D721Med (cell line): ENCODE data around the gene PCNX2.
A peak's percentile ranks its signal among the peaks of the same experiment; 100 is the strongest.

ENCODE experiments used
- DNase-seq: peaks from one replicate; pipeline ENCODE4 v3.0.0; 2011; ENCODE audit warnings: low spot score; ENCODE audit not compliant: insufficient read length
- FAIRE-seq: peaks from 2 replicates; lab custom pipeline; 2011; peaks lifted over from hg19 to GRCh38; lab: Jason Lieb, UNC
- TF ChIP-seq, protein P1 (sequence below): IDR thresholded peaks from 2 replicates; pipeline ENCODE4 v1.5.1; 2012; ENCODE audit warnings: mild to moderate bottlenecking, control low read depth; ENCODE audit not compliant: insufficient read depth; ENCODE audit errors: missing control alignments

Gene PCNX2

DNA sequence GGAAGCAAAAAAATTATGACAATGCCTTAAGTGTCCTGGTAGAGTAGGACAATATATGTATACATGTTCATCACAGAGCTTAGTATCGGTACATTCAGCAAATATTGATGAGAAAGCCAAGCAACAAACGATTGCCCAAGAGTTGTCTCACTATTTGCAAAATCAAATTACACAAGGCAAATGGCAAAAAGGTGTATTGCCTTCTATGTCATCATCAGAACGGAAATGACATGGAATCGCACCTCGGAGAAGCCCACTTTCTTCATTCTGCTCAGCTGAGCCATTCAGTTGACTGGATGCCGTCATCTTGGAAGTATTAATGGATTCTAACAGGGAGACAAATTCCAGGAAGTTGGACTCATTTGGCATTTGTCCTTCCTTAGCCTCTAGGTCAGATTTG lies 37.7 kb downstream of the PCNX2 start:
- DNase-seq, result no peak
- no peak for FAIRE-seq
- TF ChIP-seq, protein P1, sequence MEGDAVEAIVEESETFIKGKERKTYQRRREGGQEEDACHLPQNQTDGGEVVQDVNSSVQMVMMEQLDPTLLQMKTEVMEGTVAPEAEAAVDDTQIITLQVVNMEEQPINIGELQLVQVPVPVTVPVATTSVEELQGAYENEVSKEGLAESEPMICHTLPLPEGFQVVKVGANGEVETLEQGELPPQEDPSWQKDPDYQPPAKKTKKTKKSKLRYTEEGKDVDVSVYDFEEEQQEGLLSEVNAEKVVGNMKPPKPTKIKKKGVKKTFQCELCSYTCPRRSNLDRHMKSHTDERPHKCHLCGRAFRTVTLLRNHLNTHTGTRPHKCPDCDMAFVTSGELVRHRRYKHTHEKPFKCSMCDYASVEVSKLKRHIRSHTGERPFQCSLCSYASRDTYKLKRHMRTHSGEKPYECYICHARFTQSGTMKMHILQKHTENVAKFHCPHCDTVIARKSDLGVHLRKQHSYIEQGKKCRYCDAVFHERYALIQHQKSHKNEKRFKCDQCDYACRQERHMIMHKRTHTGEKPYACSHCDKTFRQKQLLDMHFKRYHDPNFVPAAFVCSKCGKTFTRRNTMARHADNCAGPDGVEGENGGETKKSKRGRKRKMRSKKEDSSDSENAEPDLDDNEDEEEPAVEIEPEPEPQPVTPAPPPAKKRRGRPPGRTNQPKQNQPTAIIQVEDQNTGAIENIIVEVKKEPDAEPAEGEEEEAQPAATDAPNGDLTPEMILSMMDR, result no peak

DNA sequence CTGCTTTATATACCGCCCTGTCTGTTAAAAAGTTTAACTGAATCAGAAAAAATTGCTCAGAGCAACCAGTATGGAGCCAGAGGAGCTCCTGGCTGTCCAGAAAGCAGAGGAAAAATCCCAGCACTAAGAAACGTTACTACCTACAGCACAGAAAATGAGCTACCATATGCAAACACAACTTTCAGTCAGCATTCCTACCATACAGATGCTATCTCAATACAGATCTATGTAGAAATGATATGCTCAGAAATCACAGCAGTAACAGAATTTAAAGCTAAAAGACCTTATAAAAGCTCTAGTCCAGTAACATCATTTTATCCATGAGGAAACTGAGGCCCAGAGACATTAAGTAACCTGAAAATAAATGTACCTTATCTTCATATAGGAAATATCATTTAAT lies 38.7 kb downstream of the PCNX2 start:
- TF ChIP-seq, protein P1, result no peak
- no peak for DNase-seq
- peak; percentile 46 for FAIRE-seq

DNA sequence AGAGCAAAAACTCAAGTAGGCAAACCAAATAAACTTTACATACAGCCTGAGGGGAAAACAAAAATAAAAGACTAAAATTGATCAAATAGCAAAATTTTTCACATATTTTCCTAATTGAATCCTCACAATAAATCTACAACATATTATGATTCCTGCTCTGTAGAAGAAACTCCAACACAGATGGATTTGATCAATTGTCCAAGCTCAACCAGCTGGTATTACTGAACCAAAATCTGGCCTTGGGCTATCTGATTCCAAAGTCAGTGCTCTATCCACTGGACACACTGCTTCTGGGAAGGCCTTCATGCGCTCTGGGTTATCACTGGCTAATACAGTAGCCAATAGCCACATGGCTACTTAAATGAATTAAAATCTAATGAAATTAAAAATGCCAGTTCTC lies 39.3 kb downstream of the PCNX2 start:
- FAIRE-seq (peak; percentile 21), DNase-seq (no peak)
- TF ChIP-seq, protein P1, result no peak

DNA sequence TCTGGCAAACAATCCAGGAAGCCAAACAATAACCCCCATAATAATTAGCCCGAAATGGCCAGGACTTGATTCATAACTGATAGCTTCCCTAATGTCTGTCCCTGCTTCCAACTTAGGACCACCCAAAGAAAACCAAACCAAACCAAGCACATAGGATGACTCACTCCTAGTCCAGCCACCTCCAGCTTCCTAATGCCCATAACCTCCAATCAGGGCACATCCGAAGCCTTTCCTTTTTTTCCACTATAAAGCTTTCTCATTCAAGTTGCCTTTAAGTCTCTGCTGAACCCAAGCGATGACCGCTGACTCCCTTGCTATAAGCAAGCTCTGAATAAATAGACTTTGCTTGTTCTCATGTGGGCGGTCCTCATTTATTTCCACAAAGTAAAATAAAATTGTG lies 40.4 kb downstream of the PCNX2 start:
- no peak for FAIRE-seq
- TF ChIP-seq, protein P1, result no peak
- DNase-seq, result no peak

DNA sequence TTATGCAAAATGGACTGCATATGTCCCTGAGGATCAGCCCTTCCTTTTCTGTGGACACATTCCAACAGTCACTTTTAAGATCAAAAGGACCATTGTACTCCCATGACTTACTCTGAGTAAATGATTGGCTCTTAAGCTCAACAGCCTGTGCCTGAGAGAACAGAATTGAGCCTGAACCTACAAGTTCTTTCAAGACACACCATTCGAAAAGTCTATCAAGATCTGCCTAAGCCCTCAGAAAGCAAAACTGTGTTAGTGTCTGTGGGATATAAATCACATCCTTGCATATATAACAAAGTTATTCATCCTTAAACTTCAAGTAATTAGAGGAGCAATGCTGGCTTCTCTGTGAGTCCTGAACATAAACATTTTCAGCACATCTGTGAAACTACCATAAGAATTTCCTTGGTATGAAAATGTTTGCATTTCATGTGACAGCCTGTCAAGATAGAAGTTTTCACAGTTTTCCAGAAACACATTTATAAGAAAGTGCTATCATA lies 41.6 kb downstream of the PCNX2 start:
- TF ChIP-seq, protein P1, result no peak
- peak; percentile 29 for FAIRE-seq
- no peak for DNase-seq

DNA sequence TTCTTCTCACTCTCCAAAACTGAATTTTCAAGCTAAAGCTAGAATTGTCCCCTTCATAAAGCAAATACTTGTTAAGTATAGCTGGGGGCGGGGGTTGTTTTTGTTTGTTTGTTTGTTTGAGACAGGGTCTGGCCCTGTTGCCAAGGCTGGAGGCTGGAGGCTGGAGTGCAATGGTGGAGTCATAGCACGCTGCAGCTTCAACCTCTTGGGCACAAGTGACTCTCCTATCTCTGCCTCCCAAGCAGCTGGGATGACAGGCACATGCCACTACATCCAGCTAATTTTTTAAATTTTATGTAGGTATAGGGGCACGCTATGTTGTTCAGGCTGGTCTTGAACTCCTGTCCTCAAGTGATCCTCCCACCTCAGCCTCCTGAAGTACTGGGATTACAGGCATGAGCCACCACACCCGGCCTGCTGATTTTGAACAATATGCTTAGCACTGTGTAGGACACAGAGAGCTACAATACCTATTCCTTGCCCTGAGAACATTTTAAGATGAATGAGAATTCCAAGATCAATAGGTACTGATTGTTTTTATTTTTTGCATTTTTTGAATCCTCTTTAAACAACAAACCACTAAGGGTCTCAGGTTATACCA lies 42.2 kb downstream of the PCNX2 start:
- TF ChIP-seq, protein P1, result no peak
- DNase-seq (no peak), FAIRE-seq (no peak)

DNA sequence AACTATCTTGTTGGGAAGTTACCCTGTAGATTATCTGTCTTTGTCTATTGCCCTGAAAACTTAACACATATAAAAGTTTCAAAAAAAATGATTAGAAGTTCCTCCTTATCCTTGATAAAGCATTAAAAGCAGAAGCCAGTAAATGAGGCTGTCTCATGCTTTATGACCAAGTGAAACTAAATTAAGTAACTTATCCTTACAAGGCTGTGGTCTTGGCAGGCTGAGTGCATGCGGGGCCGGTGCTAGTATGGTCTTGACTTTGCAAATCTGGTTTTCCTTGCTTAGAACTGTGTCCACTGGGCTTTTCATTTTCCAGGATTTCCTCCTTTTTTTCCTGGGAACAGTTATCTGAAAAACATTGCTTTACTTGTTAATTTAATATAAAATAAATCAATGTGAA lies 43.1 kb downstream of the PCNX2 start:
- TF ChIP-seq, protein P1, result no peak
- no peak for DNase-seq
- no peak for FAIRE-seq
